Activated CD4-positive, alpha-beta memory T cell treated with anti-CD3 and anti-CD28 coated beads for 36 hours (primary cell): ENCODE data around the gene RNU1-1. TPM values are rescaled to one million over a fixed set of nuclear protein-coding genes. Genes with fewer than 3 reads are reported as not detected.
"Not testable (repeated sequence)": the region's sequence is repeated elsewhere in the genome, so short reads cannot be mapped to it uniquely, and the experiment has no call there.

Experiments
- CTCF ChIA-PET: fragments of 350-600 bp; sonication (Branson Sonifier 250); formaldehyde crosslinking; loops from one replicate; lab custom pipeline; 2021; ENCODE audit warnings: antibody characterized with exemption, inconsistent platforms; lab: Charles Lee
- POLR2A ChIA-PET: fragments of 350-600 bp; sonication (Branson Sonifier 250); formaldehyde crosslinking; loops from one replicate; lab custom pipeline; 2021; ENCODE audit warnings: antibody characterized with exemption; lab: Charles Lee
- DNase-seq: peaks from one replicate; pipeline ENCODE4 v3.0.0-alpha.2; 2020
- H3K27ac Mint-ChIP-seq: one replicate; pipeline ENCODE4 v1.8.0; 2021; ENCODE audit warnings: mixed read lengths
- H3K27me3 Mint-ChIP-seq: one replicate; pipeline ENCODE4 v1.8.0; 2021; ENCODE audit warnings: mixed read lengths
- H3K36me3 Mint-ChIP-seq: one replicate; pipeline ENCODE4 v1.8.0; 2021; ENCODE audit warnings: mixed read lengths
- H3K4me1 Mint-ChIP-seq: one replicate; pipeline ENCODE4 v1.8.0; 2021; ENCODE audit warnings: low read depth, mixed read lengths
- H3K4me3 Mint-ChIP-seq: one replicate; pipeline ENCODE4 v1.8.0; 2021; ENCODE audit warnings: mild to moderate bottlenecking, mixed read lengths
- H3K9me3 Mint-ChIP-seq: one replicate; pipeline ENCODE4 v1.8.0; 2021; ENCODE audit warnings: mixed read lengths
- intact Hi-C: fragments of 100-400 bp; cut with micrococcal nuclease; formaldehyde crosslinking; loops from one replicate; pipeline ENCODE4 v1.15.1; 2023
- total RNA-seq, 2 experiments: library from RNA; stranded (reverse); gene quantifications; one replicate each; pipeline ENCODE4 v1.2.3, GENCODE V29; 2021

Gene RNU1-1
- total RNA-seq, 2 experiments from 2014 or later = 1,390 to 1,409 TPM

- H3K36me3 Mint-ChIP-seq, intact Hi-C loops, DNase-seq, H3K4me1 Mint-ChIP-seq, H3K27ac Mint-ChIP-seq, POLR2A ChIA-PET, H3K9me3 Mint-ChIP-seq, CTCF ChIA-PET, H3K4me3 Mint-ChIP-seq, H3K27me3 Mint-ChIP-seq: not testable (repeated sequence)
Observed at GRCh38 chr1:16483639-16484500, 30.2 kb downstream of the RNU1-1 start.

DNA sequence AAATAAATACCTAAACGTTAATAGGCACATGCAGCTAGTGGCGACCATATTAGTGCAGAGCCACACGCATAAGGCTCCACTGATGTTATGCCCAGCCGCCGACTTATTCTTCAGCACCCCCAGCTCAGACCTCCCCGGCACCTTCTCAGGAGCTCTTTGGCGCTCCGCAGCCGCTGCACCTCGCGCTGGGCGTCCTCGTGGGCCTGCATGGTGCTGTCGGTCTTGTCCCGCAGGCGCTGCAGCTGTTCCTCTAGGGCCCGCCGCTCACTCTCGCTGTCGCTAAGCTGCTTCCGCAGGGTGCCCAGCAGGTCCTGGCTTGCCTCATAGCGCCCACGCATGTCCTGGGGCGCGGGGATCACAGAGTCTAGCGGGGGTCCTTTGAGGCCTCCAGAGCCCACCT is 30.9 kb downstream of the RNU1-1 start:
- H3K4me3 Mint-ChIP-seq, POLR2A ChIA-PET, H3K4me1 Mint-ChIP-seq, CTCF ChIA-PET, H3K36me3 Mint-ChIP-seq, intact Hi-C loops, DNase-seq, H3K27me3 Mint-ChIP-seq, H3K27ac Mint-ChIP-seq, H3K9me3 Mint-ChIP-seq: not testable (repeated sequence)

DNA sequence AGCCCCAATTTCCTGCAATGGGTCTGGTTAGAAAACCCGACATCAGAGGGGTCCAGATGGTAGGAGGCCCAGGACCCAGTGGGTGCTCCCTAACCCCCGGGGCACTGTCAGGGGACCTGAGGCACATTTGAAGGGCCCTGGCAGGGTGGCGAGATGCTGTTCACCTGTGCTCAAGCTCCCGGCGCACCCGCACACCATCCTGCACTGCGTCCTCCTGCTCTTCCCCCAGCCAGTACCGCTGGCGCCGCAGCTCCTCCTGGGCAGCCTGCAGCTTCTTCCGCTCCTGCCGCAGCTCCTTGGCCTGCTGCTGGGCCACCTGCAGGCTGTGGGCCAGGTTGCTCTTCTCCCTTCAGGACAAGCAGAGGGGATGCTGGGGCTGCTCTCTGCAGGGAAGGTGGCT is 36.0 kb downstream of the RNU1-1 start:
- H3K4me3 Mint-ChIP-seq = no peak overlapping the region
- DNase-seq = no peak
- intact Hi-C loops = no loop called here
- POLR2A ChIA-PET = interaction anchor here (0.6 kb wide), 1 partner anchor 399 kb away, joined by 4 read pairs; no protein-coding TSS in a partner anchor
- H3K27me3 Mint-ChIP-seq = no peaks in the 10 kb centered on the region
- no peak overlapping the region for H3K27ac Mint-ChIP-seq
- peaks cover 4% of the 10 kb centered on the region for H3K4me1 Mint-ChIP-seq
- CTCF ChIA-PET = no interaction called here
- H3K9me3 Mint-ChIP-seq = no peaks in the 10 kb centered on the region
- peaks cover 11% of the 10 kb centered on the region for H3K36me3 Mint-ChIP-seq

GRCh38 chr1:16475771-16476770 is 38.0 kb downstream of the RNU1-1 start:
- H3K27me3 Mint-ChIP-seq, intact Hi-C loops, H3K27ac Mint-ChIP-seq, CTCF ChIA-PET, POLR2A ChIA-PET, H3K4me1 Mint-ChIP-seq, H3K36me3 Mint-ChIP-seq, H3K9me3 Mint-ChIP-seq, DNase-seq, H3K4me3 Mint-ChIP-seq: not testable (repeated sequence)

DNA sequence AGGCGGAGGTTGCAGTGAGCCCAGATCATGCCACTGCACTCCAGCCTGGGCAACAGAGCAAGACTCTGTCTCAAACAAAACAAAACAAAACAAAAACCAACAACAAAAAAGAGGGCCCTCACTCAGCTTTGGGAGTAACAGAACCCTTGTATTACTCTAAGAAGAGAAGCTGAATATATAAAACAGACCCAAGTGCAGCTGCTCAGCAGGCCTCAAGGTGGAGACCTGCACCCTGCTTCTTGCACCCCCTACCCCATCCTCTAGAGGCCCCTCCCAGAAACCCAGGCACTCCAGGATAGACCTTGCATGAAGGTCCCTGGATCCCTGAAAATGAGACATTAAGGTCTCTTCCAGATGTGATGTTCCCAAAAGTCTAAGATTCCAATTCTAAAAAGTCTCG is 39.2 kb downstream of the RNU1-1 start:
- CTCF ChIA-PET = not testable (repeated sequence)

GRCh38 chr1:16474166-16474800 is 39.8 kb downstream of the RNU1-1 start:
- CTCF ChIA-PET = no interaction called here
- no peak overlapping the region for H3K27ac Mint-ChIP-seq
- H3K36me3 Mint-ChIP-seq = peaks cover 6% of the 10 kb centered on the region
- POLR2A ChIA-PET = no interaction called here
- peaks cover 4% of the 10 kb centered on the region for H3K4me1 Mint-ChIP-seq
- no peak overlapping the region for H3K4me3 Mint-ChIP-seq
- no peaks in the 10 kb centered on the region for H3K9me3 Mint-ChIP-seq
- intact Hi-C loops = no loop called here
- no peak for DNase-seq
- H3K27me3 Mint-ChIP-seq = no peaks in the 10 kb centered on the region

More for the DNA sequence above, 39.2 kb downstream of the RNU1-1 start:
- intact Hi-C loops, H3K9me3 Mint-ChIP-seq, H3K27me3 Mint-ChIP-seq, POLR2A ChIA-PET, H3K4me3 Mint-ChIP-seq, H3K4me1 Mint-ChIP-seq, DNase-seq, H3K27ac Mint-ChIP-seq, H3K36me3 Mint-ChIP-seq: not testable (repeated sequence)

- H3K27ac Mint-ChIP-seq = no peak overlapping the region
- POLR2A ChIA-PET = no interaction called here
- no peaks in the 10 kb centered on the region for H3K27me3 Mint-ChIP-seq
- peaks cover 7% of the 10 kb centered on the region for H3K36me3 Mint-ChIP-seq
- no peak for DNase-seq
- peaks cover 4% of the 10 kb centered on the region for H3K4me1 Mint-ChIP-seq
- CTCF ChIA-PET = no interaction called here
- no peak overlapping the region for H3K4me3 Mint-ChIP-seq
- no peaks in the 10 kb centered on the region for H3K9me3 Mint-ChIP-seq
- intact Hi-C loops = no loop called here
Observed at GRCh38 chr1:16468558-16468957, 45.5 kb downstream of the RNU1-1 start.

GRCh38 chr1:16464917-16465625 is 49.0 kb downstream of the RNU1-1 start:
- POLR2A ChIA-PET = no interaction called here
- H3K27me3 Mint-ChIP-seq = no peaks in the 10 kb centered on the region
- H3K4me3 Mint-ChIP-seq = no peak overlapping the region
- CTCF ChIA-PET = no interaction called here
- H3K27ac Mint-ChIP-seq = no peak overlapping the region
- H3K36me3 Mint-ChIP-seq = peaks cover 11% of the 10 kb centered on the region
- intact Hi-C loops = no loop called here
- no peaks in the 10 kb centered on the region for H3K9me3 Mint-ChIP-seq
- H3K4me1 Mint-ChIP-seq = peaks cover 7% of the 10 kb centered on the region
- no peak for DNase-seq

Other genes starting within 250 kb of the RNU1-1 start
- 10 to 100 TPM; 12.0 to 13.6 TPM for gene FBXO42, start 161.8 kb downstream of the RNU1-1 start, total RNA-seq
- 100 to 1,000 TPM; 185 to 191 TPM for gene SZRD1, start 147.0 kb downstream of the RNU1-1 start, total RNA-seq
- not detected for gene SPATA21, start 76.9 kb downstream of the RNU1-1 start, total RNA-seq
- 10 to 100 TPM; 76.4 to 82.0 TPM for gene NECAP2, start 73.6 kb downstream of the RNU1-1 start, total RNA-seq
- gene NBPF1, start 99.3 kb upstream of the RNU1-1 start, total RNA-seq = 1 to 10 TPM; 1.9 to 2.4 TPM
- 1,000 to 10,000 TPM; 1,390 to 1,409 TPM for gene RNU1-3, start 152.7 kb upstream of the RNU1-1 start, total RNA-seq
- 1,000 to 10,000 TPM; 1,390 to 1,409 TPM for gene RNU1-4, start 226.2 kb upstream of the RNU1-1 start, total RNA-seq